GM12878 (cell line): ENCODE measurements around the gene CCDC88A. TPM values are rescaled to one million over a fixed set of nuclear protein-coding genes. Genes with fewer than 3 reads are reported as not detected.

Source experiments
- GABPA ChIP-seq: IDR thresholded peaks from 2 replicates; pipeline ENCODE4 v1.6.1; 2014; ENCODE audit warnings: antibody characterized with exemption, low read depth, mild to moderate bottlenecking, inconsistent platforms
- JUND ChIP-seq: IDR thresholded peaks from 2 replicates; pipeline ENCODE4 v1.6.1; 2012; ENCODE audit warnings: low read depth, mild to moderate bottlenecking, low read length, improper control_type of control experiment, moderate library complexity
- KAT2A ChIP-seq: conservative IDR thresholded peaks from 2 replicates; pipeline ENCODE4 v1.6.1; 2011; ENCODE audit warnings: low read depth, low read length; ENCODE audit not compliant: control insufficient read depth
- YBX1 ChIP-seq: fragments of 450-650 bp; IDR thresholded peaks from 2 replicates; pipeline ENCODE4 v1.6.1; 2016; ENCODE audit warnings: antibody characterized with exemption
- polyA plus RNA-seq, 11 experiments: library from polyadenylated mRNA; depleted of rRNA in 4 of 11; unstranded in 6 of 11; stranded (reverse) in 5 of 11; fragments of >200 nt; fragmentation: Nextera tagmentation in 4 of 11; fragmentation: Illumina TruSeq in 1 of 11; extraction: Ambion mirVana in 4 of 11; extraction: Trizol in 1 of 11; gene quantifications; 1 replicate in 1 of 11; 2 replicates in 10 of 11; pipeline versions ENCODE4 v1.2.1 to v1.2.3, GENCODE V29; 2011 to 2016; ENCODE audit warnings: inconsistent platforms in 2 of 11, missing spikeins in 2 of 11, low read depth in 1 of 11
- total RNA-seq, 4 experiments: library from RNA; depleted of rRNA in 3 of 4; stranded (reverse); fragments of >200 nt in 3 of 4; fragmentation: Illumina TruSeq in 1 of 4; extraction: Trizol in 1 of 4; gene quantifications; 2 replicates each; pipeline versions ENCODE4 v1.2.1 to v1.2.3, GENCODE V29; 2013 to 2021
- TF ChIP-seq, protein P1 (sequence below): fragments of 150-350 bp; IDR thresholded peaks from 2 replicates; pipeline ENCODE4 v1.6.1; 2016; ENCODE audit warnings: low read depth, low read length
- TF ChIP-seq, protein P2 (sequence below): fragments of 450-650 bp; IDR thresholded peaks from 2 replicates; pipeline ENCODE4 v1.6.1; 2016; ENCODE audit warnings: mild to moderate bottlenecking, moderate library complexity, borderline replicate concordance

The CCDC88A gene
- total and polyA plus RNA-seq, 10 of the 15 experiments (the other 5 are each of a cell fraction or from before 2014, with no cell fraction given): 1.8 to 71.6 (median 45.9) TPM

DNA sequence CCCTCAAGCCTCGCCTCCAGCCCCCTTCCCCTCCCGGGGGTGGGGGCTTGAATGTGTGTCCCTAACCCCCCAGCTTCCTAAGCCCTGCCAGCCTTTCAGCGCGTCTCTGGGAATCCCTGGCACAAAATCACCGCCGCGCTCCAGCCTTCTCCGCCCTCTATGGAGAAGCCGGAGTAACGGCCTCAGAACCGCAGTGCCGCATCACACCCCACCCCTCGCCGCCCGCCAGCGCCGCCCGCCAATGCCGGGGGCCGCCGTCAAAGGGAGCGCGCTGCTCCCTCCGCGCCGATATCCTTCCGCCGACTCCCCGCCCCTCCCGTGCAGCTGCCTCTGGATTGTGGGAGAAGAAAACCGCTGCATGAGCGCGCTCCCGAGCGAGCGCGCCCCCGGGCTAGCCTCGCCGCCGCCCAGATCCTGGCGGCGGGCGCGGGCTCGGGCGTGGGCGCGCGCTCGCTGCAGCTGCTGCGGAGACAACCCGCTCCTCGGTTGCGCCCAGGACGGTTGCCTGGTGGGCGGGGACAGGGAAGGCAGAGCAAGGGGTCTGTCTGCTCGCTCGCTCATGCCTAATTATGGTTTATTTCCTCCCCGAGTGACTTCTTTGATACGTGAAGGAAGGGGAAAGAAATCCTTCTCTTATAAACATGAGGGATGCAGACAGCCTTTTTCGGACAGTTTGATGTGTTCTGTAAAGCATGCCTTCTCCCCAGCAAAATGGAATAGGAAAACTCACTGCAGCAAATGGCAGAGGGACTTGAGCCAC lies at the start of gene CCDC88A (continued):
- TF ChIP-seq, protein P1, sequence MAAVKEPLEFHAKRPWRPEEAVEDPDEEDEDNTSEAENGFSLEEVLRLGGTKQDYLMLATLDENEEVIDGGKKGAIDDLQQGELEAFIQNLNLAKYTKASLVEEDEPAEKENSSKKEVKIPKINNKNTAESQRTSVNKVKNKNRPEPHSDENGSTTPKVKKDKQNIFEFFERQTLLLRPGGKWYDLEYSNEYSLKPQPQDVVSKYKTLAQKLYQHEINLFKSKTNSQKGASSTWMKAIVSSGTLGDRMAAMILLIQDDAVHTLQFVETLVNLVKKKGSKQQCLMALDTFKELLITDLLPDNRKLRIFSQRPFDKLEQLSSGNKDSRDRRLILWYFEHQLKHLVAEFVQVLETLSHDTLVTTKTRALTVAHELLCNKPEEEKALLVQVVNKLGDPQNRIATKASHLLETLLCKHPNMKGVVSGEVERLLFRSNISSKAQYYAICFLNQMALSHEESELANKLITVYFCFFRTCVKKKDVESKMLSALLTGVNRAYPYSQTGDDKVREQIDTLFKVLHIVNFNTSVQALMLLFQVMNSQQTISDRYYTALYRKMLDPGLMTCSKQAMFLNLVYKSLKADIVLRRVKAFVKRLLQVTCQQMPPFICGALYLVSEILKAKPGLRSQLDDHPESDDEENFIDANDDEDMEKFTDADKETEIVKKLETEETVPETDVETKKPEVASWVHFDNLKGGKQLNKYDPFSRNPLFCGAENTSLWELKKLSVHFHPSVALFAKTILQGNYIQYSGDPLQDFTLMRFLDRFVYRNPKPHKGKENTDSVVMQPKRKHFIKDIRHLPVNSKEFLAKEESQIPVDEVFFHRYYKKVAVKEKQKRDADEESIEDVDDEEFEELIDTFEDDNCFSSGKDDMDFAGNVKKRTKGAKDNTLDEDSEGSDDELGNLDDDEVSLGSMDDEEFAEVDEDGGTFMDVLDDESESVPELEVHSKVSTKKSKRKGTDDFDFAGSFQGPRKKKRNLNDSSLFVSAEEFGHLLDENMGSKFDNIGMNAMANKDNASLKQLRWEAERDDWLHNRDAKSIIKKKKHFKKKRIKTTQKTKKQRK: no peak
- TF ChIP-seq KAT2A (no peak), YBX1 (no peak), JUND (no peak), GABPA (no peak)
- TF ChIP-seq, protein P2, sequence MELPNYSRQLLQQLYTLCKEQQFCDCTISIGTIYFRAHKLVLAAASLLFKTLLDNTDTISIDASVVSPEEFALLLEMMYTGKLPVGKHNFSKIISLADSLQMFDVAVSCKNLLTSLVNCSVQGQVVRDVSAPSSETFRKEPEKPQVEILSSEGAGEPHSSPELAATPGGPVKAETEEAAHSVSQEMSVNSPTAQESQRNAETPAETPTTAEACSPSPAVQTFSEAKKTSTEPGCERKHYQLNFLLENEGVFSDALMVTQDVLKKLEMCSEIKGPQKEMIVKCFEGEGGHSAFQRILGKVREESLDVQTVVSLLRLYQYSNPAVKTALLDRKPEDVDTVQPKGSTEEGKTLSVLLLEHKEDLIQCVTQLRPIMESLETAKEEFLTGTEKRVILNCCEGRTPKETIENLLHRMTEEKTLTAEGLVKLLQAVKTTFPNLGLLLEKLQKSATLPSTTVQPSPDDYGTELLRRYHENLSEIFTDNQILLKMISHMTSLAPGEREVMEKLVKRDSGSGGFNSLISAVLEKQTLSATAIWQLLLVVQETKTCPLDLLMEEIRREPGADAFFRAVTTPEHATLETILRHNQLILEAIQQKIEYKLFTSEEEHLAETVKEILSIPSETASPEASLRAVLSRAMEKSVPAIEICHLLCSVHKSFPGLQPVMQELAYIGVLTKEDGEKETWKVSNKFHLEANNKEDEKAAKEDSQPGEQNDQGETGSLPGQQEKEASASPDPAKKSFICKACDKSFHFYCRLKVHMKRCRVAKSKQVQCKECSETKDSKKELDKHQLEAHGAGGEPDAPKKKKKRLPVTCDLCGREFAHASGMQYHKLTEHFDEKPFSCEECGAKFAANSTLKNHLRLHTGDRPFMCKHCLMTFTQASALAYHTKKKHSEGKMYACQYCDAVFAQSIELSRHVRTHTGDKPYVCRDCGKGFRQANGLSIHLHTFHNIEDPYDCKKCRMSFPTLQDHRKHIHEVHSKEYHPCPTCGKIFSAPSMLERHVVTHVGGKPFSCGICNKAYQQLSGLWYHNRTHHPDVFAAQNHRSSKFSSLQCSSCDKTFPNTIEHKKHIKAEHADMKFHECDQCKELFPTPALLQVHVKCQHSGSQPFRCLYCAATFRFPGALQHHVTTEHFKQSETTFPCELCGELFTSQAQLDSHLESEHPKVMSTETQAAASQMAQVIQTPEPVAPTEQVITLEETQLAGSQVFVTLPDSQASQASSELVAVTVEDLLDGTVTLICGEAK: no peak
